ENCODE measurements around the gene CBL. TPM values are rescaled to one million over a fixed set of nuclear protein-coding genes. Genes with fewer than 3 reads are reported as not detected.

Gene CBL
- polyA plus RNA-seq, 1 of the 3 experiments (the other 2 are of a cell fraction), result 9.5 TPM

DNA sequence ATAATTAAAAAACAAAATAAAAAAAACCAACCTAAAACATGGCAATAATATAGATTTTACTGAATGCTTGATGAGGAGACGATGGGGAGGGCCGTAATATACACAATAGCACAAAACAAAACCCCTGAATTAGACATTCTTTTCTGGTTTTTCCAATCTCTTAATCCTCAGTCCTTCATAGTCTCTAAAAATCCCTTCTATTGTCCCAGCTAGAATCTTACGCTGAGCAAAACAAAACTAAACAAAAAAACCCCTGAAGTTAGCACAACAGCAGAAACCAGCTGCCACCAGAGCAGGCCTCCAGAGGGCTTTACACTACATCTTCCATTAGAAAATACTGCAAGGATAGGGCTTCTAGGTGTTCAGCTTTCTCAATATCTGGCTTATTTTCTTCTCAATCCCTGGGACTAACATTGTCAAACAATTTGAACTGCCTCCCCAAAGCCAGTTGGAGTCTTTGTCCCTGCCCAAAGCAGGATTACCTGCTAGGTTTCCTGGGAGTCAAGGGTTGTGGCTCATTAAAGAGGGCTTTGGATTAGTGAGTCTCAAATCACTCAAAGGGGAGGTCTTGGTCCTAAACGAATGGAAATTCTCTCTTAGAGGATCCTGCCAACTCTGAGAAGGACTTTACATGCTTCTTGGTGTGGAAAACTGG lies 126.1 kb downstream of the CBL start:
- CTCF ChIA-PET, result interaction anchor here (0.9 to 5.2 kb wide), 3 partner anchors 8 to 127 kb away, joined by 3 to 45 read pairs (median 8); partner anchors contain the start of genes C1QTNF5 and CBL
- H3K9ac ChIP-seq, result no peak overlapping the region
- WGBS (ENCODE audit: low lambda C conversion rate), result 80% methylated on average over 4 of the region's 4 CpGs

DNA sequence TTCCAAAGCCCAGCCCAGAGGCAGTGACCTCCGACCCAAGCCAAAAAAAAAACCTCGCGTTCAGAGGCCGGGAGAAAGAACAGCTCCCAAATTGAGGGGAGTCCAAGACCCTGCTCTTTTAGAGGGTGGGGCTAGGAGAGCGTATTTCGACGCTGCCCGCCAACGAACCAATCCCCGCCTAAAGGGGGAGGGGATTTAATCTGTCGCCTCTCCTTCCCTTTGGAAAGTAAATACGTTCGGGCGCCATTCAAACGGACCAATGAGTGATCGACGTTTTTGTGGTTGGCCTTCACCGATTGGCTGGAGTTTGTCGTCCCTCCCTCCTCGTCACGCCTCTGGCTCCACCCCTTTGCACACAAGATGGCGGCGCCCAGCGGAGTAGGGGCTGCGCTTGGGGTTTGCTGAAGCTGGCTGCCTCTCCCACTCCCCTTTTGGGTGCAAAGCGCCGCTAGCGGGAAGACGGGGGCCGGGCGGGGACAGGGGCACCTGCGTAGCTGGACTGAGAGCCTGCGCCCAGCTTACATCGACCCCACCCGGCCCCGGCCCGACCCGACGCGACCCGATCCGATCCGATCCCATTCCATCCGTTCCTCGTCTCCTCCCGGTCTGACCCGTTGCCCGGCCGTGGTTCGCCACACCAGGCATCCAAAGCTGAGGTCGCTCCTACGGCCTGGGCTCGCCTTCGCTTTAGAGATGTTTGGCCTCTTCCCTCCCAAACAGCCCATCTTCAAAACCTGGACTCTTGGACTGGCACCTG lies 128.2 kb downstream of the CBL start, which contains the start of gene RNF26:
Gene RNF26 (plus strand): TSS at position 354 of the 757 bp plus-strand sequence. CDS start 596 bp downstream, outside the sequence.
- H3K9ac ChIP-seq, result peak within 1 kb of the TSS; percentile 73
- ChIA-PET CTCF (interaction anchor here (1.5 to 5.2 kb wide), 4 partner anchors 12 to 128 kb away, joined by 7 to 45 read pairs (median 9); partner anchors contain the start of gene CBL), POLR2A (no interaction called here)
- peak; percentile 97 for DNase-seq
- H3K36me3 ChIP-seq (replicated peaks in 1 of 2; ENCODE audit: control insufficient read depth in 1 of 2, insufficient read depth in 2 of 2, low read length in 1 of 2), result peaks cover 0 to 12% of the 10 kb centered on the region in 2 experiments
- no peaks in the 10 kb centered on the region for H4K20me1 ChIP-seq (ENCODE audit: insufficient read depth)
- H3K4me1 ChIP-seq (ENCODE audit: control insufficient read depth in 1 of 2, insufficient read depth in 2 of 2, low read depth in 1 of 2, low read length in 1 of 2), result peaks cover 16 to 37% of the 10 kb centered on the region in 2 experiments; a peak in 3 of 4 replicates
- peak within 1 kb of the TSS; percentile 76 for H2AFZ ChIP-seq (ENCODE audit: low read depth)
- peak within 1 kb of the TSS; percentile 95 for H3K4me2 ChIP-seq
- H3K27me3 ChIP-seq (ENCODE audit: insufficient read depth), result no peaks in the 10 kb centered on the region
- peaks cover 31% of the 10 kb centered on the region for H3K79me2 ChIP-seq (ENCODE audit: insufficient read depth)
- H3K9me3 ChIP-seq, result no peaks in the 10 kb centered on the region
- peaks cover 6% of the 10 kb centered on the region for H3F3A ChIP-seq (replicated peaks; ENCODE audit: insufficient read depth)
- peak within 1 kb of the TSS; percentile 48 to 76 for H3K27ac ChIP-seq (ENCODE audit: low read depth in 2 of 2, low read length in 1 of 2)
- WGBS (ENCODE audit: low lambda C conversion rate), result 2% methylated on average over 35 of the region's 54 CpGs
- H3K9me2 ChIP-seq, result no peaks in the 10 kb centered on the region
- peak within 1 kb of the TSS; percentile 84 to 96 for H3K4me3 ChIP-seq (ENCODE audit: low read depth in 2 of 2, low read length in 1 of 2)
- TF ChIP-seq, protein P1, sequence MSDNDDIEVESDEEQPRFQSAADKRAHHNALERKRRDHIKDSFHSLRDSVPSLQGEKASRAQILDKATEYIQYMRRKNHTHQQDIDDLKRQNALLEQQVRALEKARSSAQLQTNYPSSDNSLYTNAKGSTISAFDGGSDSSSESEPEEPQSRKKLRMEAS (IDR thresholded peaks at IDR 0.05; ENCODE audit: low read depth), result 0 out of 2 replicates have a peak, but pooled peaks have one; percentile 24
- TF ChIP-seq JUND (IDR thresholded peaks at IDR 0.05) (no peak), RCOR1 (IDR thresholded peaks at IDR 0.05; ENCODE audit: low read length) (no peak), TEAD4 (IDR thresholded peaks at IDR 0.05; ENCODE audit: borderline replicate concordance, insufficient read depth) (no peak), RAD21 (IDR thresholded peaks at IDR 0.05; ENCODE audit: low read length) (no peak), TAF1 (IDR thresholded peaks at IDR 0.05; ENCODE audit: borderline replicate concordance, low read depth, low read length) (peak; percentile 87), ELF1 (IDR thresholded peaks at IDR 0.05) (no peak), FOXJ3 (CRISPR knock-in tag; IDR thresholded peaks at IDR 0.05) (no peak), MEF2A (IDR thresholded peaks at IDR 0.05; ENCODE audit: borderline replicate concordance, low read depth) (no peak), EZH2phosphoT487 (IDR thresholded peaks at IDR 0.05; ENCODE audit: borderline replicate concordance, low read depth) (no peak), CHD2 (IDR thresholded peaks at IDR 0.05; ENCODE audit: low read length, partially characterized antibody) (peak; percentile 83), GABPA (IDR thresholded peaks at IDR 0.05; ENCODE audit: low read depth) (no peak)
- TF ChIP-seq, protein P2, sequence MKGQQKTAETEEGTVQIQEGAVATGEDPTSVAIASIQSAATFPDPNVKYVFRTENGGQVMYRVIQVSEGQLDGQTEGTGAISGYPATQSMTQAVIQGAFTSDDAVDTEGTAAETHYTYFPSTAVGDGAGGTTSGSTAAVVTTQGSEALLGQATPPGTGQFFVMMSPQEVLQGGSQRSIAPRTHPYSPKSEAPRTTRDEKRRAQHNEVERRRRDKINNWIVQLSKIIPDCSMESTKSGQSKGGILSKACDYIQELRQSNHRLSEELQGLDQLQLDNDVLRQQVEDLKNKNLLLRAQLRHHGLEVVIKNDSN (IDR thresholded peaks at IDR 0.05; ENCODE audit: borderline replicate concordance, low read depth), result no peak

More for the DNA sequence above, 126.1 kb downstream of the CBL start:
- H3K4me3 ChIP-seq (ENCODE audit: low read depth in 2 of 2, low read length in 1 of 2), result no peak overlapping the region
- no peak overlapping the region for H3K27ac ChIP-seq (ENCODE audit: low read depth in 2 of 2, low read length in 1 of 2)
- no peaks in the 10 kb centered on the region for H3K27me3 ChIP-seq (ENCODE audit: insufficient read depth)
- H3K4me2 ChIP-seq, result no peak overlapping the region
- no peak overlapping the region for H2AFZ ChIP-seq (ENCODE audit: low read depth)
- peaks cover 28% of the 10 kb centered on the region for H3K79me2 ChIP-seq (ENCODE audit: insufficient read depth)
- POLR2A ChIA-PET, result no interaction called here
- no peaks in the 10 kb centered on the region for H4K20me1 ChIP-seq (ENCODE audit: insufficient read depth)
- peaks cover 2 to 16% of the 10 kb centered on the region in 2 experiments; a peak in 3 of 4 replicates for H3K4me1 ChIP-seq (ENCODE audit: control insufficient read depth in 1 of 2, insufficient read depth in 2 of 2, low read depth in 1 of 2, low read length in 1 of 2)
- H3K9me3 ChIP-seq, result no peaks in the 10 kb centered on the region
- DNase-seq, result no peak
- no peaks in the 10 kb centered on the region for H3F3A ChIP-seq (replicated peaks; ENCODE audit: insufficient read depth)
- no peak for TF ChIP-seq CHD2 (IDR thresholded peaks at IDR 0.05; ENCODE audit: low read length, partially characterized antibody)
- TF ChIP-seq, protein P2 (IDR thresholded peaks at IDR 0.05; ENCODE audit: borderline replicate concordance, low read depth), result no peak
- no peak for TF ChIP-seq FOSL2 (IDR thresholded peaks at IDR 0.05; ENCODE audit: borderline replicate concordance, low read depth)
- no peak for TF ChIP-seq TEAD4 (IDR thresholded peaks at IDR 0.05; ENCODE audit: borderline replicate concordance, insufficient read depth)
- no peak for TF ChIP-seq TCF12 (IDR thresholded peaks at IDR 0.05)
- no peak for TF ChIP-seq GATA2 (CRISPR knock-in tag; IDR thresholded peaks at IDR 0.05)
- no peak for TF ChIP-seq MXI1 (IDR thresholded peaks at IDR 0.05; ENCODE audit: low read depth, low read length)
- TF ChIP-seq FOXJ3 (CRISPR knock-in tag; IDR thresholded peaks at IDR 0.05), result no peak
- TF ChIP-seq, protein P3, sequence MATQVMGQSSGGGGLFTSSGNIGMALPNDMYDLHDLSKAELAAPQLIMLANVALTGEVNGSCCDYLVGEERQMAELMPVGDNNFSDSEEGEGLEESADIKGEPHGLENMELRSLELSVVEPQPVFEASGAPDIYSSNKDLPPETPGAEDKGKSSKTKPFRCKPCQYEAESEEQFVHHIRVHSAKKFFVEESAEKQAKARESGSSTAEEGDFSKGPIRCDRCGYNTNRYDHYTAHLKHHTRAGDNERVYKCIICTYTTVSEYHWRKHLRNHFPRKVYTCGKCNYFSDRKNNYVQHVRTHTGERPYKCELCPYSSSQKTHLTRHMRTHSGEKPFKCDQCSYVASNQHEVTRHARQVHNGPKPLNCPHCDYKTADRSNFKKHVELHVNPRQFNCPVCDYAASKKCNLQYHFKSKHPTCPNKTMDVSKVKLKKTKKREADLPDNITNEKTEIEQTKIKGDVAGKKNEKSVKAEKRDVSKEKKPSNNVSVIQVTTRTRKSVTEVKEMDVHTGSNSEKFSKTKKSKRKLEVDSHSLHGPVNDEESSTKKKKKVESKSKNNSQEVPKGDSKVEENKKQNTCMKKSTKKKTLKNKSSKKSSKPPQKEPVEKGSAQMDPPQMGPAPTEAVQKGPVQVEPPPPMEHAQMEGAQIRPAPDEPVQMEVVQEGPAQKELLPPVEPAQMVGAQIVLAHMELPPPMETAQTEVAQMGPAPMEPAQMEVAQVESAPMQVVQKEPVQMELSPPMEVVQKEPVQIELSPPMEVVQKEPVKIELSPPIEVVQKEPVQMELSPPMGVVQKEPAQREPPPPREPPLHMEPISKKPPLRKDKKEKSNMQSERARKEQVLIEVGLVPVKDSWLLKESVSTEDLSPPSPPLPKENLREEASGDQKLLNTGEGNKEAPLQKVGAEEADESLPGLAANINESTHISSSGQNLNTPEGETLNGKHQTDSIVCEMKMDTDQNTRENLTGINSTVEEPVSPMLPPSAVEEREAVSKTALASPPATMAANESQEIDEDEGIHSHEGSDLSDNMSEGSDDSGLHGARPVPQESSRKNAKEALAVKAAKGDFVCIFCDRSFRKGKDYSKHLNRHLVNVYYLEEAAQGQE (IDR thresholded peaks at IDR 0.05; ENCODE audit: low read depth, low read length), result no peak
- no peaks in the 10 kb centered on the region for H3K9me2 ChIP-seq
- H3K36me3 ChIP-seq (replicated peaks in 1 of 2; ENCODE audit: control insufficient read depth in 1 of 2, insufficient read depth in 2 of 2, low read length in 1 of 2), result peaks cover 0 to 12% of the 10 kb centered on the region in 2 experiments
